IMR-90 (cell line): ENCODE measurements around the gene ELOA.

Source experiments
- CEBPB ChIP-seq: IDR thresholded peaks from 2 replicates; pipeline ENCODE4 v1.6.1; 2012; ENCODE audit warnings: low read depth, low read length, improper control_type of control experiment
- CTCF ChIP-seq: conservative IDR thresholded peaks from 2 replicates; pipeline ENCODE4 v1.5.1; 2012; ENCODE audit warnings: mild to moderate bottlenecking, low read depth, low read length, improper control_type of control experiment
- POLR2A ChIP-seq: IDR thresholded peaks from 2 replicates; pipeline ENCODE4 v1.6.1; 2012; ENCODE audit warnings: mild to moderate bottlenecking, low read depth, low read length
- RCOR1 ChIP-seq: IDR thresholded peaks from 2 replicates; pipeline ENCODE4 v1.6.1; 2012; ENCODE audit warnings: mild to moderate bottlenecking, low read length, improper control_type of control experiment; ENCODE audit not compliant: insufficient replicate concordance

- no peak for TF ChIP-seq CTCF
- TF ChIP-seq POLR2A: no peak
- no peak for TF ChIP-seq CEBPB
- TF ChIP-seq RCOR1: no peak
Measured at GRCh38 chr1:23701310-23701709, 42.0 kb upstream of the ELOA start.
